HEK293T (cell line): ENCODE results near the gene DNAH17.

ENCODE experiments used
- CTCF ChIA-PET: fragments of 350-600 bp; formaldehyde crosslinking; extraction: SDS; loops from one replicate; lab custom pipeline; 2021; ENCODE audit warnings: antibody characterized with exemption, inconsistent platforms; lab: Yijun Ruan, JAX
- POLR2A ChIA-PET: fragments of 350-600 bp; formaldehyde crosslinking; extraction: SDS; loops from one replicate; lab custom pipeline; 2020; ENCODE audit warnings: antibody characterized with exemption, inconsistent platforms; lab: Yijun Ruan, JAX
- DNase-seq: peaks from one replicate; pipeline ENCODE4 v3.0.0; 2012; ENCODE audit warnings: mixed read lengths; ENCODE audit errors: extremely low spot score
- ARNT ChIP-seq: fragments of 450-650 bp; IDR thresholded peaks from 2 replicates; pipeline ENCODE4 v1.6.1; 2017; ENCODE audit warnings: mild to moderate bottlenecking
- BHLHE40 ChIP-seq: fragments of 450-650 bp; IDR thresholded peaks from 2 replicates; pipeline ENCODE4 v1.6.1; 2016; ENCODE audit warnings: mild to moderate bottlenecking, moderate library complexity, borderline replicate concordance
- CTBP1 ChIP-seq: fragments of 450-650 bp; IDR thresholded peaks from 2 replicates; pipeline ENCODE4 v1.6.1; 2016; ENCODE audit warnings: borderline replicate concordance
- ELF4 ChIP-seq: fragments of 450-650 bp; IDR thresholded peaks from 2 replicates; pipeline ENCODE4 v1.6.1; 2017; ENCODE audit warnings: antibody characterized with exemption
- FOXA1 ChIP-seq: fragments of 450-650 bp; IDR thresholded peaks from 2 replicates; pipeline ENCODE4 v1.6.1; 2016; ENCODE audit warnings: mild to moderate bottlenecking
- FOXK2 ChIP-seq: fragments of 450-650 bp; IDR thresholded peaks from 2 replicates; pipeline ENCODE4 v1.6.1; 2016; ENCODE audit warnings: mild to moderate bottlenecking
- FOXM1 ChIP-seq: fragments of 450-650 bp; IDR thresholded peaks from 2 replicates; pipeline ENCODE4 v1.6.1; 2017; ENCODE audit warnings: mild to moderate bottlenecking, borderline replicate concordance
- HDGF ChIP-seq: fragments of 450-650 bp; IDR thresholded peaks from 2 replicates; pipeline ENCODE4 v1.6.1; 2017; ENCODE audit warnings: antibody characterized with exemption, borderline replicate concordance
- L3MBTL2 ChIP-seq: fragments of 450-650 bp; conservative IDR thresholded peaks from 2 replicates; pipeline ENCODE4 v1.6.1; 2016; ENCODE audit warnings: mild to moderate bottlenecking
- LEF1 ChIP-seq: fragments of 450-650 bp; IDR thresholded peaks from 2 replicates; pipeline ENCODE4 v1.6.1; 2017; ENCODE audit warnings: mild to moderate bottlenecking, borderline replicate concordance
- NFRKB ChIP-seq: fragments of 450-650 bp; IDR thresholded peaks from 2 replicates; pipeline ENCODE4 v1.6.1; 2016; ENCODE audit warnings: mild to moderate bottlenecking, moderate library complexity
- SP1 ChIP-seq: fragments of 450-650 bp; IDR thresholded peaks from 2 replicates; pipeline ENCODE4 v1.6.1; 2017
- SUZ12 ChIP-seq: fragments of 450-650 bp; IDR thresholded peaks from 2 replicates; pipeline ENCODE4 v1.6.1; 2016; ENCODE audit warnings: mild to moderate bottlenecking
- TARDBP ChIP-seq: fragments of 450-650 bp; IDR thresholded peaks from 2 replicates; pipeline ENCODE4 v1.6.1; 2016
- ZNF384 ChIP-seq: fragments of 450-650 bp; IDR thresholded peaks from 2 replicates; pipeline ENCODE4 v1.6.1; 2016
- TF ChIP-seq, protein P1 (sequence below): fragments of 450-650 bp; IDR thresholded peaks from 2 replicates; pipeline ENCODE4 v1.6.1; 2016

DNAH17 gene

DNA sequence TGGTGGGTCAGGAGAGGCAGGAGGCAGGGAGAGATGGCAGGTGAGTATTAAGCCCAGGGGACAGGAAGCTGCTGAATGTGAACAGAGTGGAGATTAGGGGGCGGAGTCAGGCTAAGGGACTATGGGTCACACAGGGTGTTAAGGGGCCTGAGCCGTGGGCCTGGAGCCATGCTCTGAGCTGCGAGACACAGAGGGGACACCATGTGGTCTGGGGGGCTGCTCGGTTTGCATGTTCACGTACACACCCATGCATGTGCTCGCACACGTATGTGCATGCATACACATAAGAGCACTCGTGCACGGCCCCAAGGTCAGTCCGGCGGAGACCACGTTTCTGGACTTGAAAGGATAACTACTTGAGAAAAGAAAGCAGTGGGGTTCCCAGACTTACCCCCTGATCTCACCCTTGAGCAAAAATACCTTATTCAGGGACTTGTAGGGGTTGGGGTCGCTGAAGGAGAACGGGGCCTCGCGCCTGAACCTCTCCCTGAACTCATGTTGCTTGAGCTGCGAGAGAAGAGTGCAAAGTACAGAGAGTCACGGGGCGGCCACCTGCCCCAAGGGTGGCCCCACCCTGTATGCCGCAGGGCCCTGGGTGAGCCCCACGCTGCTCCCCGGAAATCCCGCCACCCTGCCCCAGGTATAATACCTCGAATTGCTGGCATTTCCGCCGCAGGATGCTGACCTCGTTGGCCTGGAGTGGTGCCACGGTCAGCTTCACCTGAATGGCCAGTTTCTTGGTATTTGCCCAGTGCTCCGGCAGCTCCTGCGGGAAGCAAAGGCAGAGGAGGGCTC is 50.8 kb downstream of the DNAH17 start:
- POLR2A ChIA-PET = no interaction called here
- DNase-seq = no peak
- no peak for TF ChIP-seq FOXK2
- TF ChIP-seq, protein P1, sequence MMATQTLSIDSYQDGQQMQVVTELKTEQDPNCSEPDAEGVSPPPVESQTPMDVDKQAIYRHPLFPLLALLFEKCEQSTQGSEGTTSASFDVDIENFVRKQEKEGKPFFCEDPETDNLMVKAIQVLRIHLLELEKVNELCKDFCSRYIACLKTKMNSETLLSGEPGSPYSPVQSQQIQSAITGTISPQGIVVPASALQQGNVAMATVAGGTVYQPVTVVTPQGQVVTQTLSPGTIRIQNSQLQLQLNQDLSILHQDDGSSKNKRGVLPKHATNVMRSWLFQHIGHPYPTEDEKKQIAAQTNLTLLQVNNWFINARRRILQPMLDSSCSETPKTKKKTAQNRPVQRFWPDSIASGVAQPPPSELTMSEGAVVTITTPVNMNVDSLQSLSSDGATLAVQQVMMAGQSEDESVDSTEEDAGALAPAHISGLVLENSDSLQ = no peak
- TF ChIP-seq ELF4 = no peak
- no peak for TF ChIP-seq SUZ12
- no peak for TF ChIP-seq NFRKB
- no peak for TF ChIP-seq ZNF384
- TF ChIP-seq SP1 = no peak
- TF ChIP-seq CTBP1 = no peak
- no peak for TF ChIP-seq FOXA1
- no peak for TF ChIP-seq ARNT
- TF ChIP-seq LEF1 = no peak
- TF ChIP-seq TARDBP = no peak
- TF ChIP-seq L3MBTL2 = no peak
- no peak for TF ChIP-seq FOXM1
- no peak for TF ChIP-seq HDGF
- no peak for TF ChIP-seq BHLHE40
- CTCF ChIA-PET = no interaction called here

DNA sequence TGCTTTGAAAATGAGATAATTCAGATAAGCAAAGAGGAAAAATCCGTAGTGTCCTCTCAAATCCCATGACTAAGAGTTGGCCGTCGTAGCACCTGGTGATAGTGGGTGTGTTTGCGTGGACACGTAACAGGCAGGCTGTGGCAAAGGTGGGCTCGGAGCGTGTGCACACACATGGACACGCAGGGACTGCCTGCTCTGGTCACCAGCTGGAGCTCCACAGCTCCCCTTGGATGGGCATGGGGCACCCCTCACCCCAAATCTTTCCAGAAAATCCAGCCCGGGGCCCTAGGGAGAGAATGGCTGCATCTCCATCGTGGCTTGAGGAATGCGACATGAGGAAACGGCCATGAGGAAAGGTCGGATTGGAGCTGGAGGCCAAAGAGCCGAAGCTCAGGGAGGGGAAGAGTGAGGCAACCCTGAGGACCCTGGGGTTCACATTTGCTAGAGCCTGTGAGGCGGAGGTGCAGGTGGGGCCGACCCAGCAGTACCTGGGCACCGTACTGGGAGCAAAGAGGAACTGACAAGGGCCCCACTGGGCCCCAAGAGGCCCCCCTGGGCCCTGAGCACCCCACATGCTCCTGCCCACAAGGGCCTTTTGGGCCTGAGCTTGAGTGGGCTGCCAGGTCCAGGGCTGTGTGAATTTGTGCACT is 51.6 kb downstream of the DNAH17 start:
- CTCF ChIA-PET = no interaction called here
- no peak for DNase-seq
- POLR2A ChIA-PET = no interaction called here
- TF ChIP-seq CTBP1 (no peak), ZNF384 (no peak), L3MBTL2 (no peak), HDGF (no peak), LEF1 (no peak), SUZ12 (no peak), NFRKB (no peak), BHLHE40 (no peak), SP1 (no peak), ARNT (no peak)
- TF ChIP-seq, protein P1 = no peak

DNA sequence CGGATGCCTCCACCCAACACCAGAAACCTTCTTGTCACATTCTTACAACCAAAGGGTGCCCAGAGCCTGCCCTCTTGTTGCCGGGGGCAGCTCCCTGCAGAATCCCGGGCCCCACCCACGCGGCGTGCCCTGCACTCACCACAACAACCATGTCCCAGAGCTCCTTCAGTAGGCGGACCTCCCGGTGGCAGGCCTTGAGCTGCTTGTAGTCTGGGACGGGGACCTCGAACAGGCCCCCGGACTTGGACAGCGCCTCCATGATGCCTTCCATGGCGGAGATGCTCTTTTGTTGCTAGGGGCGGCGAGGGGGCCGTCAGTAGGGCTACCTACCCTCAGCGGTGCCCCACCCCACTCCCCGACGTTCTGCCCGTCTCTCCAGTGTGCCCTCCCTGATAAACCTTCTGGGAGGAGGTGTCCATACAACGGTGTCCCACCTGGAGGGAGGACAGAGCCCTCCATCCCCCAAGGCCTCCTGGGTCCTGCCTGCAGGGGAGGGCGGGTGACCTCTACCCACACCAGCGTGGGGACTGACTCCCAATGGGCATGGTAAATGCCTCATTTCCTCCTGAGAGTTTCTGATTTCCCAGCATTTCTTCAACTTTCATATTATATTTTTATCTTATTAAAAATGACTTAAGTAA is 52.2 kb downstream of the DNAH17 start:
- no peak for DNase-seq
- TF ChIP-seq ELF4 = no peak
- TF ChIP-seq FOXA1 = no peak
- no peak for TF ChIP-seq FOXM1
- no peak for TF ChIP-seq ZNF384
- no peak for TF ChIP-seq TARDBP
- TF ChIP-seq FOXK2 = no peak
- no peak for TF ChIP-seq CTBP1
- TF ChIP-seq BHLHE40 = no peak
- CTCF ChIA-PET = no interaction called here
- POLR2A ChIA-PET = no interaction called here

DNA sequence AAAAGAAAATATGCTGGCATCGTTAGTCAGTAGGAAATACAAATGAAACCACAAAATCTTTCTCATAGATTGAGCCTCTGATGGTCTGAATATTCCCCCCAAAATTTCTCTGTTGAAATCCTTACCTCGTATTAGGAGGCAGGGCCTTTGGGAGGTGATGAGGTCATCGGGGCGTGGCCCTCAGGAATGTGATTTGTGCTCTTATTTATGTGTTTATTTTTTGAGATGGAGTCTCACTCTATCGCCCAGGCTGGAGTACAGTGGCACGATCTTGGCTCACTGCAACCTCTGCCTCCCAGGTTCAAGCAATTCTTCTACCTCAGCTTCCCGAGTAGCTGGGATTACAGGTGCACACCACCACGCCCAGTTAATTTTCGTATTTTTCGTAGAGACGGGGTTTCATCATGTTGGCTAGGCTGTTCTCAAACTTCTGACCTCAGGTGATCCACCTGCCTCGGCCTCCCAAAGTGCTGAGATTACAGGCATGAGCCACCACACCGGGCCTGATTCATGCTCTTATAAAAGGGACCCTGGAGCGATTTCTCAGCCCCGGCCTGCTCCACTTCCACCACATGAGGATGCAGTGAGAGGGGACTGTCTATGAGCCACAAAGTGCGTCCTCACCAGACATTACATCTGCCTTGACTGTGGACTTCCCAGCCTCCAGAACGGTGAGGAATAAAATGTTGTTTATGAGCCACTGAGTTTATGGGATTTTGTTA is 53.1 kb downstream of the DNAH17 start:
- POLR2A ChIA-PET = no interaction called here
- DNase-seq = no peak
- TF ChIP-seq FOXK2 (no peak), FOXA1 (no peak), NFRKB (no peak), HDGF (no peak), L3MBTL2 (no peak), FOXM1 (no peak), ELF4 (no peak), ARNT (no peak), SUZ12 (no peak), LEF1 (no peak), TARDBP (no peak), ZNF384 (no peak), SP1 (no peak), BHLHE40 (no peak), CTBP1 (no peak)
- TF ChIP-seq, protein P1 = no peak
- CTCF ChIA-PET = no interaction called here

DNA sequence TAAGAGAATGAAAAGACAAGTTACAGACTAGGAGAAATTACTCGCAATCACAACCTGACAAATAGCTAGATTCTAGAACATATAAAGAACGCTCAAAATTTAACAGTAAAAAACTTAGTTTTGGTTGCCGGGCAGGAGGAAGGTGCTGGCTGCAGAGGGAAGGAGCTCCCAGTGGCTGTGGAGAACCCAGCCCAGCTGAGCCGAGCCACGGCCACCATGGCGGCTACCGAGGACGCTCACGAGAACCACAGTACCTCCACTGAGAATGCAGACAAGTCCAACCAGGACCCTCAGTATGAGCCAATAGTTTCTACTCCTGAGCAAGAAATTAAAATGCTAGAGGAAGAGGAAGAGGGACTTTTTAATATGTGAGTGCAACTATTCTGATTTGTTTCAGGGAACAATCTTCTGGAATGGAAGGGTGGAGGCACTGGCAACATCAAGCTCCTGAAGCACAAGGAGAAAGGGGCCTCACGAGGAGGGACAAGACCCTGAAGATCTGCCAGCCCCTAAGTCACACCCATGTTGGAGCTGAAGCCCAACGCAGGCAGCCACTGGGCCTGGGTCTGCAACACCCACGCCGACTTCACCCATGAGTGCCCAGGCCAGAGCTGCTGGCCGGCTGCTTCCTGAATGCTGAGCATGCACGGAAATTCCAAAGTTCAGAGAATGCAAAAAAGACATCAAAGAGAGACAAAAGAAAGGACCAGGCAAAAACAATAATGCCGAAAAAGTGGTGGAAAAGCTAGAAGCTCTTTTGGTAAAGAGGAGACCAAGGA is 55.0 kb downstream of the DNAH17 start:
- CTCF ChIA-PET = no interaction called here
- DNase-seq = no peak
- TF ChIP-seq TARDBP = no peak
- no peak for TF ChIP-seq SUZ12
- no peak for TF ChIP-seq L3MBTL2
- TF ChIP-seq CTBP1 = no peak
- TF ChIP-seq, protein P1 = no peak
- TF ChIP-seq FOXK2 = no peak
- TF ChIP-seq ARNT = no peak
- POLR2A ChIA-PET = no interaction called here
